GM23338 (cell line): ENCODE data around the gene SLC7A5. TPM values are rescaled to one million over a fixed set of nuclear protein-coding genes. Genes with fewer than 3 reads are reported as not detected.
A peak's percentile ranks its signal among the peaks of the same experiment; 100 is the strongest.

Experiments
- ATAC-seq: fragments of 200-7000 bp; cut with Tn5 transposase; 3 replicates; pipeline ENCODE4 v1.9.1; 2020
- DNase-seq: peaks from one replicate; pipeline ENCODE4 v3.0.0-alpha.2; 2015; ENCODE audit warnings: low spot score
- H2AFZ ChIP-seq: fragments of 200-600 bp; sonication (generic); 2 replicates; pipeline ENCODE4 v1.8.0; 2016; ENCODE audit warnings: antibody characterized with exemption, mild to moderate bottlenecking, moderate library complexity
- H3F3A ChIP-seq: fragments of 200-600 bp; sonication (generic); replicated peaks from 2 replicates; pipeline ENCODE4 v1.8.0; 2017; ENCODE audit warnings: antibody characterized with exemption, mixed run types, low read depth
- H3K27ac ChIP-seq: fragments of 200-600 bp; sonication (generic); 2 replicates; pipeline ENCODE4 v1.6.1; 2016; ENCODE audit warnings: low read depth
- H3K27me3 ChIP-seq: fragments of 200-600 bp; sonication (generic); 2 replicates; pipeline ENCODE4 v1.8.0; 2016; ENCODE audit warnings: mild to moderate bottlenecking, mixed run types, moderate library complexity; ENCODE audit not compliant: insufficient read depth
- H3K36me3 ChIP-seq: fragments of 200-600 bp; sonication (generic); 2 replicates; pipeline ENCODE4 v1.8.0; 2016; ENCODE audit warnings: mild to moderate bottlenecking; ENCODE audit not compliant: insufficient read depth
- H3K4me1 ChIP-seq: fragments of 200-600 bp; sonication (generic); 2 replicates; pipeline ENCODE4 v1.8.0; 2016; ENCODE audit warnings: mild to moderate bottlenecking, moderate library complexity; ENCODE audit not compliant: insufficient read depth
- H3K4me2 ChIP-seq: fragments of 200-600 bp; sonication (generic); 2 replicates; pipeline ENCODE4 v1.7.1; 2017; ENCODE audit warnings: mixed run types
- H3K4me3 ChIP-seq: fragments of 200-600 bp; sonication (generic); 2 replicates; pipeline ENCODE4 v1.6.1; 2016; ENCODE audit warnings: mixed run types
- H3K79me2 ChIP-seq: fragments of 200-600 bp; sonication (generic); replicated peaks from 2 replicates; pipeline ENCODE4 v1.8.0; 2017; ENCODE audit warnings: mild to moderate bottlenecking; ENCODE audit not compliant: insufficient read depth
- H3K9me2 ChIP-seq: fragments of 200-600 bp; sonication (generic); 2 replicates; pipeline ENCODE4 v1.8.0; 2017; ENCODE audit not compliant: insufficient read depth
- H4K20me1 ChIP-seq: fragments of 200-600 bp; sonication (generic); replicated peaks from 2 replicates; pipeline ENCODE4 v1.8.0; 2017; ENCODE audit warnings: mild to moderate bottlenecking; ENCODE audit not compliant: insufficient read depth
- H3K27ac Mint-ChIP-seq: 2 replicates; pipeline ENCODE4 v1.8.0; 2020; ENCODE audit warnings: inconsistent platforms, mild to moderate bottlenecking, moderate library complexity, mixed read lengths
- H3K27me3 Mint-ChIP-seq: 3 replicates; pipeline ENCODE4 v1.8.0; 2022; ENCODE audit warnings: low read depth, mild to moderate bottlenecking, moderate library complexity, mixed read lengths, inconsistent platforms; ENCODE audit not compliant: insufficient read depth, poor library complexity
- H3K36me3 Mint-ChIP-seq: 3 replicates; pipeline ENCODE4 v1.8.0; 2021; ENCODE audit warnings: low read depth, mild to moderate bottlenecking, inconsistent platforms, moderate library complexity, mixed read lengths
- H3K4me1 Mint-ChIP-seq: 3 replicates; pipeline ENCODE4 v1.8.0; 2020; ENCODE audit warnings: mild to moderate bottlenecking, inconsistent platforms, mixed read lengths
- H3K4me3 Mint-ChIP-seq: 3 replicates; pipeline ENCODE4 v1.8.0; 2021; ENCODE audit warnings: moderate library complexity, mild to moderate bottlenecking, inconsistent platforms, mixed read lengths
- H3K9me3 Mint-ChIP-seq: 3 replicates; pipeline ENCODE4 v1.8.0; 2020; ENCODE audit warnings: moderate library complexity, mild to moderate bottlenecking, inconsistent platforms, mixed read lengths
- CREB1 ChIP-seq: fragments of 250-450 bp; sonication (Bioruptor Pico); IDR thresholded peaks from 2 replicates; pipeline ENCODE4 v1.5.0; 2020; ENCODE audit warnings: low read depth, mild to moderate bottlenecking, moderate library complexity
- EZH2 ChIP-seq: fragments of 200-600 bp; sonication (generic); IDR thresholded peaks from one replicate; pipeline ENCODE4 v1.8.0; 2017; ENCODE audit warnings: antibody characterized with exemption, mild to moderate bottlenecking, low read depth; ENCODE audit not compliant: unreplicated experiment
- NANOG ChIP-seq: IDR thresholded peaks from 2 replicates; pipeline ENCODE4 v1.6.1; 2016; ENCODE audit warnings: antibody characterized with exemption, borderline replicate concordance
- STAT1 ChIP-seq: IDR thresholded peaks from one replicate; pipeline ENCODE4 v1.6.1; 2016; ENCODE audit warnings: antibody characterized with exemption; ENCODE audit not compliant: unreplicated experiment
- ZNF114 ChIP-seq: fragments of 250-450 bp; sonication (Bioruptor Pico); IDR thresholded peaks from 2 replicates; pipeline ENCODE4 v1.5.0; 2020; ENCODE audit warnings: mild to moderate bottlenecking, moderate library complexity
- polyA plus RNA-seq: library from polyadenylated mRNA; unstranded; fragments of >200 nt; fragmentation: Nextera tagmentation; extraction: Ambion mirVana; gene quantifications from 2 replicates; pipeline ENCODE4 v1.2.1, GENCODE V29; 2016
- total RNA-seq: library from RNA; depleted of rRNA; stranded (reverse); fragments of >200 nt; shearing (Covaris generic); gene quantifications from 2 replicates; pipeline ENCODE4 v1.2.3, GENCODE V29; 2014
- TF ChIP-seq, protein P1 (sequence below), 2 experiments: fragments of 200-600 bp in 1 of 2; sonication (generic) in 1 of 2; conservative IDR thresholded peaks; 2 replicates each; pipeline versions ENCODE4 v1.5.1 to v1.6.1; 2016 to 2017; ENCODE audit warnings: antibody characterized with exemption in 2 of 2, low read depth in 2 of 2, mild to moderate bottlenecking in 2 of 2, moderate library complexity in 1 of 2
- TF ChIP-seq, protein P2 (sequence below): fragments of 250-450 bp; sonication (Bioruptor Pico); IDR thresholded peaks from 2 replicates; pipeline ENCODE4 v1.5.0; 2020; ENCODE audit warnings: mild to moderate bottlenecking, moderate library complexity

Gene SLC7A5
- total and polyA plus RNA-seq, 2 experiments from 2014 or later = 107 to 386 TPM

DNA sequence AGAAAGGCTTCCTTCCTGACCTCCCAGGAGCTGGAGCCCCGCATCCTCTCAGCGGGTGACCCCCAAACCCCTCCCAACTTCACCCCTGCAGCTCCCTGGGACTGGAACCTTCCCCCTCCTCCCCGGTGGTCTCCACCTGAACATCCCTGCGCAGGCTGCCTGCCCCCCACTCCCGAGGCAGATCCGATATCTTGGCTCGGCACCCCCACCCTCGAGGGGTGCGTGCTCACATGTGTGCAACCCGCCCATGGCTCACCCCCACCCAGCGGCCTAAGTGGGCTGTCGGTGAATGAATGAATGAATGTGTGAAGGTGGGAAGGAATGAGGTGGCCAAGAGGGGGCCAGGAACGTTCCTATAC, 39.7 kb downstream of the SLC7A5 start:
- Histone ChIP-seq H4K20me1 (peaks cover 5% of the 10 kb centered on the region), H2AFZ (no peak overlapping the region), H3K4me2 (no peak overlapping the region), H3K4me3 (no peak overlapping the region), H3K27me3 (no peaks in the 10 kb centered on the region), H3K9me2 (no peaks in the 10 kb centered on the region), H3K4me1 (peaks cover 34% of the 10 kb centered on the region), H3K36me3 (peaks cover 14% of the 10 kb centered on the region; the same call in 1 of the 2 replicates), H3K27ac (peak overlapping the region; percentile 83), H3K79me2 (no peaks in the 10 kb centered on the region), H3F3A (peaks cover 18% of the 10 kb centered on the region; the same call in 1 of the 2 replicates)
- Mint-ChIP-seq H3K4me1 (peaks cover 47% of the 10 kb centered on the region), H3K4me3 (peak overlapping the region; percentile 7; the same call in 1 of the 3 replicates), H3K27ac (peak overlapping the region; percentile 87), H3K27me3 (peaks cover 24% of the 10 kb centered on the region), H3K9me3 (no peaks in the 10 kb centered on the region; the same call in 1 of the 3 replicates), H3K36me3 (peaks cover 50% of the 10 kb centered on the region)
- no peak for ATAC-seq
- TF ChIP-seq CREB1 (CRISPR knock-in tag) = no peak
- TF ChIP-seq EZH2 = no peak
- TF ChIP-seq ZNF114 = no peak
- TF ChIP-seq STAT1 = no peak
- TF ChIP-seq, protein P1, sequence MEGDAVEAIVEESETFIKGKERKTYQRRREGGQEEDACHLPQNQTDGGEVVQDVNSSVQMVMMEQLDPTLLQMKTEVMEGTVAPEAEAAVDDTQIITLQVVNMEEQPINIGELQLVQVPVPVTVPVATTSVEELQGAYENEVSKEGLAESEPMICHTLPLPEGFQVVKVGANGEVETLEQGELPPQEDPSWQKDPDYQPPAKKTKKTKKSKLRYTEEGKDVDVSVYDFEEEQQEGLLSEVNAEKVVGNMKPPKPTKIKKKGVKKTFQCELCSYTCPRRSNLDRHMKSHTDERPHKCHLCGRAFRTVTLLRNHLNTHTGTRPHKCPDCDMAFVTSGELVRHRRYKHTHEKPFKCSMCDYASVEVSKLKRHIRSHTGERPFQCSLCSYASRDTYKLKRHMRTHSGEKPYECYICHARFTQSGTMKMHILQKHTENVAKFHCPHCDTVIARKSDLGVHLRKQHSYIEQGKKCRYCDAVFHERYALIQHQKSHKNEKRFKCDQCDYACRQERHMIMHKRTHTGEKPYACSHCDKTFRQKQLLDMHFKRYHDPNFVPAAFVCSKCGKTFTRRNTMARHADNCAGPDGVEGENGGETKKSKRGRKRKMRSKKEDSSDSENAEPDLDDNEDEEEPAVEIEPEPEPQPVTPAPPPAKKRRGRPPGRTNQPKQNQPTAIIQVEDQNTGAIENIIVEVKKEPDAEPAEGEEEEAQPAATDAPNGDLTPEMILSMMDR (conservative IDR thresholded peaks at IDR 0.05; ENCODE audit: low read depth in 2 of 2) = no peak
- TF ChIP-seq NANOG = no peak
- TF ChIP-seq, protein P2, sequence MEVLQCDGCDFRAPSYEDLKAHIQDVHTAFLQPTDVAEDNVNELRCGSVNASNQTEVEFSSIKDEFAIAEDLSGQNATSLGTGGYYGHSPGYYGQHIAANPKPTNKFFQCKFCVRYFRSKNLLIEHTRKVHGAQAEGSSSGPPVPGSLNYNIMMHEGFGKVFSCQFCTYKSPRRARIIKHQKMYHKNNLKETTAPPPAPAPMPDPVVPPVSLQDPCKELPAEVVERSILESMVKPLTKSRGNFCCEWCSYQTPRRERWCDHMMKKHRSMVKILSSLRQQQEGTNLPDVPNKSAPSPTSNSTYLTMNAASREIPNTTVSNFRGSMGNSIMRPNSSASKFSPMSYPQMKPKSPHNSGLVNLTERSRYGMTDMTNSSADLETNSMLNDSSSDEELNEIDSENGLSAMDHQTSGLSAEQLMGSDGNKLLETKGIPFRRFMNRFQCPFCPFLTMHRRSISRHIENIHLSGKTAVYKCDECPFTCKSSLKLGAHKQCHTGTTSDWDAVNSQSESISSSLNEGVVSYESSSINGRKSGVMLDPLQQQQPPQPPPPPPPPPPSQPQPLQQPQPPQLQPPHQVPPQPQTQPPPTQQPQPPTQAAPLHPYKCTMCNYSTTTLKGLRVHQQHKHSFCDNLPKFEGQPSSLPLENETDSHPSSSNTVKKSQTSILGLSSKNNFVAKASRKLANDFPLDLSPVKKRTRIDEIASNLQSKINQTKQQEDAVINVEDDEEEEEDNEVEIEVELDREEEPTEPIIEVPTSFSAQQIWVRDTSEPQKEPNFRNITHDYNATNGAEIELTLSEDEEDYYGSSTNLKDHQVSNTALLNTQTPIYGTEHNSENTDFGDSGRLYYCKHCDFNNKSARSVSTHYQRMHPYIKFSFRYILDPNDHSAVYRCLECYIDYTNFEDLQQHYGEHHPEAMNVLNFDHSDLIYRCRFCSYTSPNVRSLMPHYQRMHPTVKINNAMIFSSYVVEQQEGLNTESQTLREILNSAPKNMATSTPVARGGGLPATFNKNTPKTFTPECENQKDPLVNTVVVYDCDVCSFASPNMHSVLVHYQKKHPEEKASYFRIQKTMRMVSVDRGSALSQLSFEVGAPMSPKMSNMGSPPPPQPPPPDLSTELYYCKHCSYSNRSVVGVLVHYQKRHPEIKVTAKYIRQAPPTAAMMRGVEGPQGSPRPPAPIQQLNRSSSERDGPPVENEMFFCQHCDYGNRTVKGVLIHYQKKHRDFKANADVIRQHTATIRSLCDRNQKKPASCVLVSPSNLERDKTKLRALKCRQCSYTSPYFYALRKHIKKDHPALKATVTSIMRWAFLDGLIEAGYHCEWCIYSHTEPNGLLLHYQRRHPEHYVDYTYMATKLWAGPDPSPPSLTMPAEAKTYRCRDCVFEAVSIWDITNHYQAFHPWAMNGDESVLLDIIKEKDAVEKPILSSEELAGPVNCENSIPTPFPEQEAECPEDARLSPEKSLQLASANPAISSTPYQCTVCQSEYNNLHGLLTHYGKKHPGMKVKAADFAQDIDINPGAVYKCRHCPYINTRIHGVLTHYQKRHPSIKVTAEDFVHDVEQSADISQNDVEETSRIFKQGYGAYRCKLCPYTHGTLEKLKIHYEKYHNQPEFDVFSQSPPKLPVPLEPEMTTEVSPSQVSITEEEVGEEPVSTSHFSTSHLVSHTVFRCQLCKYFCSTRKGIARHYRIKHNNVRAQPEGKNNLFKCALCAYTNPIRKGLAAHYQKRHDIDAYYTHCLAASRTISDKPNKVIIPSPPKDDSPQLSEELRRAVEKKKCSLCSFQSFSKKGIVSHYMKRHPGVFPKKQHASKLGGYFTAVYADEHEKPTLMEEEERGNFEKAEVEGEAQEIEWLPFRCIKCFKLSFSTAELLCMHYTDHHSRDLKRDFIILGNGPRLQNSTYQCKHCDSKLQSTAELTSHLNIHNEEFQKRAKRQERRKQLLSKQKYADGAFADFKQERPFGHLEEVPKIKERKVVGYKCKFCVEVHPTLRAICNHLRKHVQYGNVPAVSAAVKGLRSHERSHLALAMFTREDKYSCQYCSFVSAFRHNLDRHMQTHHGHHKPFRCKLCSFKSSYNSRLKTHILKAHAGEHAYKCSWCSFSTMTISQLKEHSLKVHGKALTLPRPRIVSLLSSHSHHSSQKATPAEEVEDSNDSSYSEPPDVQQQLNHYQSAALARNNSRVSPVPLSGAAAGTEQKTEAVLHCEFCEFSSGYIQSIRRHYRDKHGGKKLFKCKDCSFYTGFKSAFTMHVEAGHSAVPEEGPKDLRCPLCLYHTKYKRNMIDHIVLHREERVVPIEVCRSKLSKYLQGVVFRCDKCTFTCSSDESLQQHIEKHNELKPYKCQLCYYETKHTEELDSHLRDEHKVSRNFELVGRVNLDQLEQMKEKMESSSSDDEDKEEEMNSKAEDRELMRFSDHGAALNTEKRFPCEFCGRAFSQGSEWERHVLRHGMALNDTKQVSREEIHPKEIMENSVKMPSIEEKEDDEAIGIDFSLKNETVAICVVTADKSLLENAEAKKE (CRISPR knock-in tag) = no peak
- no peak for DNase-seq
